Fibroblast of lung (primary cell): ENCODE measurements around the gene C7orf33.

ENCODE experiments used
- CTCF ChIP-seq, 2 donors: IDR thresholded peaks in 1 of 2; conservative IDR thresholded peaks in 1 of 2; 1 replicate in 1 of 2; 2 replicates in 1 of 2; pipeline ENCODE4 v1.5.1; 2011 to 2012; ENCODE audit warnings: low read length in 2 of 2, control low read depth in 1 of 2, inconsistent platforms in 1 of 2, low read depth in 1 of 2, mild to moderate bottlenecking in 1 of 2
- EZH2 ChIP-seq: IDR thresholded peaks from 2 replicates; pipeline ENCODE4 v1.5.1; 2012; ENCODE audit warnings: low read length, control low read depth, mild to moderate bottlenecking; ENCODE audit errors: missing control alignments

- no peak for TF ChIP-seq EZH2
- no peak for TF ChIP-seq CTCF (conservative IDR thresholded peaks at IDR 0.05 in 1 of 2, IDR thresholded peaks at IDR 0.05 in 1 of 2; ENCODE audit: low read depth in 1 of 2, low read length in 2 of 2)
Observed at GRCh38 chr7:148545932-148546331, 44.6 kb upstream of the C7orf33 start.
